H1 (cell line): ENCODE data around the gene FITM1. TPM values are rescaled to one million over a fixed set of nuclear protein-coding genes. Genes with fewer than 3 reads are reported as not detected.

ENCODE experiments used
- CTCF ChIA-PET: fragments of 300-600 bp; sonication (Branson Sonifier 250); formaldehyde crosslinking; loops from one replicate; lab custom pipeline; 2021; ENCODE audit not compliant: partially characterized antibody; lab: Charles Lee
- POLR2A ChIA-PET: fragments of 300-600 bp; sonication (Branson Sonifier 250); formaldehyde crosslinking; loops from one replicate; lab custom pipeline; 2021; ENCODE audit warnings: inconsistent platforms; ENCODE audit not compliant: partially characterized antibody; lab: Charles Lee
- DNase-seq, 2 experiments: peaks; one replicate each; pipeline versions ENCODE4 v3.0.0 to v3.0.0-alpha.2; 2010 to 2022; ENCODE audit warnings: low spot score in 2 of 2, low read depth in 1 of 2, mixed read lengths in 1 of 2
- FAIRE-seq: peaks from 2 replicates; lab custom pipeline; 2011; peaks lifted over from hg19 to GRCh38; lab: Jason Lieb, UNC
- H2AFZ ChIP-seq: 2 replicates; pipeline ENCODE4 v1.8.1; 2012; ENCODE audit warnings: low read length, inconsistent platforms
- H2AK5ac ChIP-seq: 2 replicates; pipeline ENCODE4 v1.6.1; 2013; ENCODE audit warnings: low read depth, low read length
- H2BK120ac ChIP-seq: replicated peaks from 2 replicates; pipeline ENCODE3; 2013; ENCODE audit warnings: low read depth, low read length, inconsistent platforms
- H2BK12ac ChIP-seq: 2 replicates; pipeline ENCODE4 v1.6.1; 2013; ENCODE audit warnings: low read depth, low read length
- H2BK15ac ChIP-seq: 2 replicates; pipeline ENCODE4 v1.6.1; 2013; ENCODE audit warnings: low read length
- H2BK20ac ChIP-seq: 2 replicates; pipeline ENCODE4 v1.6.1; 2013; ENCODE audit warnings: low read length
- H2BK5ac ChIP-seq: 2 replicates; pipeline ENCODE4 v1.6.1; 2013; ENCODE audit warnings: low read depth, low read length
- H3K14ac ChIP-seq: 2 replicates; pipeline ENCODE4 v1.6.1; 2013; ENCODE audit warnings: inconsistent platforms; ENCODE audit not compliant: insufficient read length
- H3K18ac ChIP-seq: 2 replicates; pipeline ENCODE4 v1.6.1; 2013; ENCODE audit warnings: low read length; ENCODE audit errors: extremely low read depth
- H3K23ac ChIP-seq: 2 replicates; pipeline ENCODE4 v1.6.1; 2013; ENCODE audit warnings: inconsistent platforms; ENCODE audit not compliant: insufficient read length
- H3K23me2 ChIP-seq: 2 replicates; pipeline ENCODE4 v1.6.1; 2013; ENCODE audit warnings: low read depth, low read length
- H3K27ac ChIP-seq: 2 replicates; pipeline ENCODE4 v1.6.1; 2011; ENCODE audit warnings: low read depth, low read length, inconsistent platforms
- H3K27me3 ChIP-seq, 4 experiments: replicated peaks in 1 of 4; 1 replicate in 1 of 4; 2 replicates in 3 of 4; pipeline versions ENCODE4 v1.6.1 to v1.8.1; 2011 to 2013; ENCODE audit warnings: low read length in 3 of 4, mild to moderate bottlenecking in 3 of 4, inconsistent platforms in 2 of 4, mixed read lengths in 2 of 4, moderate library complexity in 1 of 4; ENCODE audit not compliant: control insufficient read depth in 3 of 4, insufficient read depth in 3 of 4; ENCODE audit errors: extremely low read depth in 1 of 4
- H3K36me3 ChIP-seq, 4 experiments: 2 replicates each; pipeline versions ENCODE4 v1.6.1 to v1.8.1; 2011 to 2013; ENCODE audit warnings: mild to moderate bottlenecking in 4 of 4, low read length in 3 of 4, moderate library complexity in 2 of 4, control low read depth in 1 of 4, inconsistent platforms in 1 of 4; ENCODE audit not compliant: insufficient read depth in 4 of 4, control insufficient read depth in 2 of 4
- H3K4ac ChIP-seq: replicated peaks from 2 replicates; pipeline ENCODE3; 2013; ENCODE audit warnings: low read length, low read depth, mixed read lengths, inconsistent platforms; ENCODE audit not compliant: insufficient read length
- H3K4me1 ChIP-seq, 4 experiments: replicated peaks in 1 of 4; 1 replicate in 1 of 4; 2 replicates in 3 of 4; pipeline versions ENCODE4 v1.6.1 to v1.8.1; 2011 to 2013; ENCODE audit warnings: low read length in 3 of 4, inconsistent platforms in 2 of 4, mixed read lengths in 1 of 4; ENCODE audit not compliant: insufficient read depth in 4 of 4, control insufficient read depth in 3 of 4
- H3K4me2 ChIP-seq, 2 experiments: 2 replicates each; pipeline versions ENCODE4 v1.6.1 to v1.8.1; 2011 to 2013; ENCODE audit warnings: low read depth in 2 of 2, low read length in 2 of 2, control low read depth in 1 of 2, inconsistent platforms in 1 of 2, mild to moderate bottlenecking in 1 of 2; ENCODE audit not compliant: insufficient read depth in 1 of 2
- H3K4me3 ChIP-seq, 4 experiments: fragments of 200-600, 300-600 bp in 1 of 4; sonication (generic), shearing (Covaris generic), sonication (Bioruptor Twin) in 1 of 4; 2 replicates each; pipeline versions ENCODE4 v1.5.1 to v1.8.1; 2011 to 2016; ENCODE audit warnings: low read length in 4 of 4, low read depth in 3 of 4, control low read depth in 2 of 4, inconsistent platforms in 2 of 4, mild to moderate bottlenecking in 2 of 4, mixed read lengths in 1 of 4, moderate library complexity in 1 of 4; ENCODE audit not compliant: insufficient read depth in 2 of 4; ENCODE audit errors: extremely low read depth in 1 of 4
- H3K56ac ChIP-seq: replicated peaks from 2 replicates; pipeline ENCODE3; 2013; ENCODE audit warnings: low read depth, mild to moderate bottlenecking, mixed read lengths, low read length, inconsistent platforms; ENCODE audit not compliant: insufficient read length
- H3K79me1 ChIP-seq: 2 replicates; pipeline ENCODE4 v1.6.1; 2013; ENCODE audit warnings: low read depth, low read length, control low read depth
- H3K79me2 ChIP-seq, 2 experiments: 2 replicates each; pipeline versions ENCODE4 v1.6.1 to v1.8.1; 2012 to 2013; ENCODE audit warnings: low read length in 2 of 2, mild to moderate bottlenecking in 2 of 2, inconsistent platforms in 1 of 2; ENCODE audit not compliant: insufficient read depth in 2 of 2, control insufficient read depth in 1 of 2
- H3K9ac ChIP-seq, 4 experiments: replicated peaks in 1 of 4; 1 replicate in 1 of 4; 2 replicates in 3 of 4; pipeline versions ENCODE4 v1.6.1 to v1.8.1; 2011 to 2013; ENCODE audit warnings: low read depth in 3 of 4, low read length in 3 of 4, control low read depth in 2 of 4, mild to moderate bottlenecking in 2 of 4, moderate library complexity in 2 of 4, inconsistent platforms in 1 of 4; ENCODE audit errors: extremely low read depth in 1 of 4
- H3K9me3 ChIP-seq, 2 experiments: 2 replicates each; pipeline versions ENCODE4 v1.6.1 to v1.8.1; 2012 to 2013; ENCODE audit warnings: mild to moderate bottlenecking in 2 of 2, moderate library complexity in 2 of 2, control low read depth in 1 of 2, inconsistent platforms in 1 of 2, low read depth in 1 of 2, low read length in 1 of 2, mixed read lengths in 1 of 2; ENCODE audit not compliant: insufficient read depth in 2 of 2
- H4K20me1 ChIP-seq, 2 experiments: replicated peaks in 1 of 2; 2 replicates each; pipeline versions ENCODE3 to v1.8.1; 2011 to 2013; ENCODE audit warnings: inconsistent platforms in 2 of 2, low read length in 2 of 2, mild to moderate bottlenecking in 1 of 2; ENCODE audit not compliant: insufficient read depth in 2 of 2, control insufficient read depth in 1 of 2
- H4K5ac ChIP-seq: 2 replicates; pipeline ENCODE4 v1.6.1; 2013; ENCODE audit warnings: low read length, low read depth, mixed read lengths, inconsistent platforms; ENCODE audit not compliant: insufficient read length
- H4K8ac ChIP-seq: 2 replicates; pipeline ENCODE4 v1.8.0; 2013; ENCODE audit warnings: mild to moderate bottlenecking, moderate library complexity, low read length, inconsistent platforms; ENCODE audit not compliant: insufficient read depth; ENCODE audit errors: extremely low read depth
- H4K91ac ChIP-seq: replicated peaks from 2 replicates; pipeline ENCODE3; 2013; ENCODE audit warnings: low read length, mixed read lengths, inconsistent platforms; ENCODE audit not compliant: insufficient read length
- BACH1 ChIP-seq: IDR thresholded peaks from 2 replicates; pipeline ENCODE4 v1.6.1; 2012; ENCODE audit warnings: low read length, improper control_type of control experiment
- CEBPB ChIP-seq: IDR thresholded peaks from 2 replicates; pipeline ENCODE4 v1.6.1; 2012; ENCODE audit warnings: low read depth, low read length
- CREB1 ChIP-seq: IDR thresholded peaks from 2 replicates; pipeline ENCODE4 v1.6.1; 2012; ENCODE audit warnings: inconsistent platforms
- EGR1 ChIP-seq: IDR thresholded peaks from 2 replicates; pipeline ENCODE4 v1.6.1; 2011; ENCODE audit warnings: low read depth, low read length, borderline replicate concordance
- GTF2F1 ChIP-seq: IDR thresholded peaks from 2 replicates; pipeline ENCODE4 v1.6.1; 2012; ENCODE audit warnings: low read depth, low read length, improper control_type of control experiment, borderline replicate concordance
- HDAC2 ChIP-seq, 2 experiments: fragments of 300-600 bp in 1 of 2; sonication (generic) in 1 of 2; IDR thresholded peaks; 2 replicates each; pipeline ENCODE4 v1.6.1; 2011 to 2012; ENCODE audit warnings: low read depth in 2 of 2, low read length in 2 of 2, mild to moderate bottlenecking in 2 of 2, moderate library complexity in 2 of 2, borderline replicate concordance in 1 of 2, inconsistent platforms in 1 of 2
- KDM4A ChIP-seq: IDR thresholded peaks from one replicate; pipeline ENCODE4 v1.7.1; 2012; ENCODE audit warnings: low read depth, mild to moderate bottlenecking, moderate library complexity, low read length, inconsistent platforms; ENCODE audit not compliant: severe bottlenecking
- KDM5A ChIP-seq: fragments of 200-600 bp; IDR thresholded peaks from 2 replicates; pipeline ENCODE4 v1.7.1; 2012; ENCODE audit warnings: mild to moderate bottlenecking, low read length, inconsistent platforms, mixed read lengths
- POLR2A ChIP-seq, 2 experiments: IDR thresholded peaks; 1 replicate in 1 of 2; 2 replicates in 1 of 2; pipeline ENCODE4 v1.6.1; 2011; ENCODE audit warnings: low read depth in 2 of 2, low read length in 2 of 2, mild to moderate bottlenecking in 2 of 2; ENCODE audit errors: control extremely low read depth in 1 of 2
- RXRA ChIP-seq: IDR thresholded peaks from 2 replicates; pipeline ENCODE4 v1.6.1; 2011; ENCODE audit warnings: low read depth, mild to moderate bottlenecking, low read length, moderate library complexity; ENCODE audit not compliant: insufficient read depth
- SP2 ChIP-seq: IDR thresholded peaks from 2 replicates; pipeline ENCODE4 v1.6.1; 2012; ENCODE audit warnings: mild to moderate bottlenecking, low read length, inconsistent platforms
- TAF7 ChIP-seq: optimal IDR thresholded peaks from 2 replicates; pipeline ENCODE3; 2011; ENCODE audit warnings: low read depth, mild to moderate bottlenecking, inconsistent platforms, low read length, moderate library complexity, borderline replicate concordance
- TBP ChIP-seq: IDR thresholded peaks from 2 replicates; pipeline ENCODE4 v1.6.1; 2011; ENCODE audit warnings: low read depth, low read length, improper control_type of control experiment
- WGBS, 2 experiments: shearing (Covaris generic) in 1 of 2; methylation state at CpG; one replicate each; pipeline versions ENCODE4 v1.1.6 to v1.1.7; 2013 to 2015; ENCODE audit warnings: low lambda C conversion rate in 2 of 2, mixed read lengths in 2 of 2, inconsistent platforms in 1 of 2, low coverage in 1 of 2, missing lambda C conversion rate in 1 of 2; ENCODE audit not compliant: insufficient replicate concordance in 2 of 2, insufficient coverage in 1 of 2, insufficient read length in 1 of 2; ENCODE audit errors: extremely low coverage in 1 of 2, missing lambda C conversion rate in 1 of 2; 5-methylcytosine and 5-hydroxymethylcytosine counted together
- polyA plus RNA-seq, 7 experiments: library from polyadenylated mRNA; depleted of rRNA in 3 of 7; stranded (reverse) in 5 of 7; unstranded in 2 of 7; fragments of >200 nt in 5 of 7; fragments of 200-250 nt in 2 of 7; gene quantifications; 1 replicate in 5 of 7; 2 replicates in 1 of 7; 4 replicates in 1 of 7; pipeline versions ENCODE4 v1.2.1 to v1.2.3, GENCODE V29; 2011 to 2013; ENCODE audit warnings: missing spikeins in 2 of 7, mixed read lengths in 2 of 7
- total RNA-seq: library from RNA; stranded (reverse); fragmentation: NEBNext Ultra II Directional; extraction: Animal tissue kit (Norgen Biotek cat#: 25700); gene quantifications from 2 replicates; pipeline ENCODE4 v1.2.1, GENCODE V29; 2021

The FITM1 gene
- total and polyA plus RNA-seq, 2 of the 8 experiments (the other 6 are each of a cell fraction or from before 2014, with no cell fraction given): 0.53 to 0.76 TPM

GRCh38 chr14:24146453-24146977, 16.1 kb downstream of the FITM1 start, which contains the start of gene PSME2:
Gene PSME2 (minus strand): TSS chr14:24146610. CDS start chr14:24146581, 29 bp downstream.
- H3K36me3 ChIP-seq: peaks cover 11 to 30% (median 24%) of the 10 kb centered on the region in 4 experiments
- no peak within 1 kb of the TSS for H2BK15ac ChIP-seq
- no peak within 1 kb of the TSS for H3K14ac ChIP-seq
- ChIA-PET POLR2A (interaction anchor here (0.6 to 9.6 kb wide), 21 partner anchors 9 to 1178 kb away, joined by 3 to 86 read pairs (median 5); partner anchors contain the start of genes CHMP4A, DCAF11, DHRS1 and IPO4), CTCF (interaction anchor here (0.6 to 3.7 kb wide), 8 partner anchors 9 to 89 kb away, joined by 3 to 24 read pairs (median 5); partner anchors contain the start of genes DCAF11, IRF9 and PSME1)
- FAIRE-seq (no peak), DNase-seq (peak in 1 of 2 experiments; percentile 93)
- H2BK5ac ChIP-seq: peak within 1 kb of the TSS; percentile 94
- H3K79me1 ChIP-seq: peaks cover 11% of the 10 kb centered on the region; the same call in 1 of the 2 replicates
- H2BK12ac ChIP-seq: 0 out of 2 replicates have a peak within 1 kb of the TSS, but pooled peaks have one; percentile 46
- no peak within 1 kb of the TSS for H2AK5ac ChIP-seq
- no peaks in the 10 kb centered on the region for H3K27me3 ChIP-seq
- H2BK120ac ChIP-seq: no peak within 1 kb of the TSS
- H4K5ac ChIP-seq: peak within 1 kb of the TSS; percentile 2
- H3K27ac ChIP-seq: peak within 1 kb of the TSS; percentile 45; the same call in 1 of the 2 replicates
- peak within 1 kb of the TSS; percentile 52 for H3K56ac ChIP-seq
- H4K91ac ChIP-seq: no peak within 1 kb of the TSS
- no peak within 1 kb of the TSS for H3K4ac ChIP-seq
- peaks cover 10% of the 10 kb centered on the region for H3K23me2 ChIP-seq
- H3K23ac ChIP-seq: no peak within 1 kb of the TSS
- peaks cover 0 to 10% (median 8%) of the 10 kb centered on the region in 4 experiments; a peak in 5 of 7 replicates for H3K4me1 ChIP-seq
- peak within 1 kb of the TSS; percentile 83 to 96 for H3K4me2 ChIP-seq
- H3K79me2 ChIP-seq: peaks cover 0 to 28% of the 10 kb centered on the region in 2 experiments; a peak in 3 of 4 replicates
- H3K4me3 ChIP-seq: peak within 1 kb of the TSS; percentile 92 to 98 (median 96)
- no peak within 1 kb of the TSS for H2BK20ac ChIP-seq
- peak within 1 kb of the TSS; percentile 53; the same call in 1 of the 2 replicates for H3K18ac ChIP-seq
- no peak within 1 kb of the TSS; the same call in 1 of the 2 replicates for H4K8ac ChIP-seq
- H3K9me3 ChIP-seq: no peaks in the 10 kb centered on the region
- H3K9ac ChIP-seq: peak within 1 kb of the TSS; percentile 66 to 73 (median 70)
- peak within 1 kb of the TSS; percentile 83; the same call in 1 of the 2 replicates for H2AFZ ChIP-seq
- peaks cover 0 to 18% of the 10 kb centered on the region in 2 experiments for H4K20me1 ChIP-seq
- WGBS, 2 experiments: 0% methylated on average over 13 of the region's 25 CpGs; no CpG with 5 or more reads in 1 of the 2 experiments
- peak; percentile 81 for TF ChIP-seq TAF7
- TF ChIP-seq KDM5A: no peak
- no peak for TF ChIP-seq GTF2F1
- no peak for TF ChIP-seq CEBPB
- TF ChIP-seq RXRA: no peak
- no peak; a peak in 1 of 3 replicates for TF ChIP-seq POLR2A (IDR thresholded peaks at IDR 0.05; ENCODE audit: control extremely low read depth in 1 of 2, low read depth in 2 of 2, low read length in 2 of 2)
- no peak for TF ChIP-seq KDM4A
- no peak for TF ChIP-seq SP2
- no peak for TF ChIP-seq BACH1
- no peak for TF ChIP-seq CREB1
- peak; percentile 15; the same call in 1 of the 2 replicates for TF ChIP-seq EGR1
- TF ChIP-seq HDAC2 (IDR thresholded peaks at IDR 0.05; ENCODE audit: borderline replicate concordance in 1 of 2, low read depth in 2 of 2, low read length in 2 of 2): no peak
- TF ChIP-seq TBP: peak; percentile 61; the same call in 1 of the 2 replicates
